Nephron progenitor cell (in vitro differentiated cells): ENCODE results near the gene CHFR.
"Not testable (repeated sequence)": the region's sequence is repeated elsewhere in the genome, so short reads cannot be mapped to it uniquely, and the experiment has no call there.

Source experiments
- DNase-seq: peaks from one replicate; pipeline ENCODE4 v3.0.0; 2021
- H3K27ac Mint-ChIP-seq: 2 replicates; pipeline ENCODE4 v1.8.0; 2021; ENCODE audit warnings: mild to moderate bottlenecking, moderate library complexity, mixed read lengths
- H3K27me3 Mint-ChIP-seq: 2 replicates; pipeline ENCODE4 v1.8.0; 2021; ENCODE audit warnings: mild to moderate bottlenecking, low read depth, mixed read lengths; ENCODE audit not compliant: poor library complexity
- H3K36me3 Mint-ChIP-seq: 2 replicates; pipeline ENCODE4 v1.8.0; 2021; ENCODE audit warnings: low read depth, mixed read lengths
- H3K4me1 Mint-ChIP-seq: 2 replicates; pipeline ENCODE4 v1.8.0; 2021; ENCODE audit warnings: mixed read lengths
- H3K4me3 Mint-ChIP-seq: 2 replicates; pipeline ENCODE4 v1.8.0; 2021; ENCODE audit warnings: mild to moderate bottlenecking, moderate library complexity, mixed read lengths
- H3K9me3 Mint-ChIP-seq: 2 replicates; pipeline ENCODE4 v1.8.0; 2021; ENCODE audit warnings: mild to moderate bottlenecking, moderate library complexity, mixed read lengths
- TF ChIP-seq, protein P1 (sequence below): fragments of 200-600 bp; sonication (generic); IDR thresholded peaks from 2 replicates; pipeline ENCODE4 v1.5.0; 2021; ENCODE audit warnings: antibody characterized with exemption

CHFR gene

GRCh38 chr12:132856581-132856980 is 30.8 kb downstream of the CHFR start:
- Mint-ChIP-seq H3K27ac (no peak overlapping the region), H3K27me3 (no peaks in the 10 kb centered on the region), H3K9me3 (no peaks in the 10 kb centered on the region), H3K36me3 (peaks cover 52% of the 10 kb centered on the region), H3K4me1 (no peaks in the 10 kb centered on the region), H3K4me3 (no peak overlapping the region)
- DNase-seq: no peak
- TF ChIP-seq, protein P1, sequence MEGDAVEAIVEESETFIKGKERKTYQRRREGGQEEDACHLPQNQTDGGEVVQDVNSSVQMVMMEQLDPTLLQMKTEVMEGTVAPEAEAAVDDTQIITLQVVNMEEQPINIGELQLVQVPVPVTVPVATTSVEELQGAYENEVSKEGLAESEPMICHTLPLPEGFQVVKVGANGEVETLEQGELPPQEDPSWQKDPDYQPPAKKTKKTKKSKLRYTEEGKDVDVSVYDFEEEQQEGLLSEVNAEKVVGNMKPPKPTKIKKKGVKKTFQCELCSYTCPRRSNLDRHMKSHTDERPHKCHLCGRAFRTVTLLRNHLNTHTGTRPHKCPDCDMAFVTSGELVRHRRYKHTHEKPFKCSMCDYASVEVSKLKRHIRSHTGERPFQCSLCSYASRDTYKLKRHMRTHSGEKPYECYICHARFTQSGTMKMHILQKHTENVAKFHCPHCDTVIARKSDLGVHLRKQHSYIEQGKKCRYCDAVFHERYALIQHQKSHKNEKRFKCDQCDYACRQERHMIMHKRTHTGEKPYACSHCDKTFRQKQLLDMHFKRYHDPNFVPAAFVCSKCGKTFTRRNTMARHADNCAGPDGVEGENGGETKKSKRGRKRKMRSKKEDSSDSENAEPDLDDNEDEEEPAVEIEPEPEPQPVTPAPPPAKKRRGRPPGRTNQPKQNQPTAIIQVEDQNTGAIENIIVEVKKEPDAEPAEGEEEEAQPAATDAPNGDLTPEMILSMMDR: no peak

GRCh38 chr12:132855211-132855610 is 32.2 kb downstream of the CHFR start:
- not testable (repeated sequence) for H3K27me3 Mint-ChIP-seq, H3K27ac Mint-ChIP-seq, H3K9me3 Mint-ChIP-seq, H3K4me1 Mint-ChIP-seq, H3K4me3 Mint-ChIP-seq, DNase-seq
- H3K36me3 Mint-ChIP-seq: peaks cover 47% of the 10 kb centered on the region

- no peak for DNase-seq
- Mint-ChIP-seq H3K36me3 (peaks cover 39% of the 10 kb centered on the region), H3K4me3 (no peak overlapping the region), H3K4me1 (no peaks in the 10 kb centered on the region), H3K27ac (peak overlapping the region; percentile 87), H3K27me3 (no peaks in the 10 kb centered on the region), H3K9me3 (no peaks in the 10 kb centered on the region)
- TF ChIP-seq, protein P1: no peak
Observed at GRCh38 chr12:132853285-132854092, 33.9 kb downstream of the CHFR start.

DNA sequence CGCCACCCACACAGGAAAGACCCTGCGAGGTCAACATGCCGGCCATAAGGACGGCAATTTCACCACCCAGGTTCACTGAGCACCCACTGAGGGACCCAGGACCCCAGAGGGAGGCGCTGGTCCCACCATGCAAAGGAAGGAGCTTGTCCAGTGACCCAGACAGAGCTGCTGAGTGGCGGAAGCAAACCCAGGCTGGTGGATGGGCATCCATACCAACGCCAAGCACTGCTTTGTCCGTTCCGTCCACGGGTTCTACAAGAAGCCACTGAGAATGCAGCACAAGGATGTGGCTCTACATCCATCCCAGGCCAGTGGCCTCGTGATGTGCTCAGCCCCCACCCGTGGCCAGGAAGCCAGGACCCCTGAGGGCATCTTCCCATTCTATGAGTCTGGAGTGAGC is 34.9 kb downstream of the CHFR start:
- no peak for DNase-seq
- Mint-ChIP-seq H3K36me3 (peaks cover 37% of the 10 kb centered on the region), H3K9me3 (no peaks in the 10 kb centered on the region), H3K27me3 (no peaks in the 10 kb centered on the region), H3K4me1 (no peaks in the 10 kb centered on the region), H3K4me3 (no peak overlapping the region), H3K27ac (peak overlapping the region; percentile 32)
- TF ChIP-seq, protein P1: no peak

DNA sequence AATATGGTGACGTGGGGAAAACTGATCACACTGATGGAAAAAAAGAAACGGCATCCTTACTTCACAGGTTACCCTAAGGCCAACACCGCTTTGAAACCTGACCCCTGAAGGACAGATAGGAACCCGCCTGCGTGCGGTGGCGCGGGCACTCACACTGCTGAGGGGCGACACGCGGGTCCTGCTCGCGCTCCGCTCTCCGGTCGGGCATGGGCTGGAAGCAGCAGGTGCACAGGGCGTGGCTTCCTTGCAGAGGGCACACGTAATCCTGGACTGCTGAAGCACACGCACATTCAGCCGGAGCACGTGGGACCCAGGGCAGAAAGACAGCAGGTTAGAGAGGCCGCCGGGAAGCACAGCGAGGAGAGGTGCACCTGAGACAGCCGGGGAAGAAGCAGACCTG is 35.9 kb downstream of the CHFR start:
- Mint-ChIP-seq H3K4me1 (no peaks in the 10 kb centered on the region), H3K27ac (no peak overlapping the region), H3K4me3 (no peak overlapping the region), H3K27me3 (no peaks in the 10 kb centered on the region), H3K36me3 (peaks cover 39% of the 10 kb centered on the region), H3K9me3 (no peaks in the 10 kb centered on the region)
- no peak for DNase-seq
- TF ChIP-seq, protein P1: no peak

DNA sequence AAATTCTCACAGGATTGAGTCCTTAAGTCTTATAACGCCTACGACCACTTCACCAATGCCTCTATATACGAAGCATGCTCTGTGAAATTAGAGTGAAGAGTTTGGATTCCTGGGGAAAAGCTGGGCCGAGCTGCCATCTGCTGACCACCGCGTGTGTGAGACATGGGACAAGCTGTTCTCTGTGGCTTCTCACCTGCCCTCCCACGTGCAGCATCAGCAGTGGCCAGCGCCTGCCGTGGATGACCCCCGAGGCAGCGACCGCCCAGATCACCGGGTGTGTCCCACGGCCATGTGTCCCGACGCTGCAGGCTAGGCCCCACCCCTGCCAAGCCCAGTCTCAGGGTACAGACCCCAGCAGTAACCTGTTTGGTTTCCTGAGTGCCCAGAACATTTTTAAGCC is 37.1 kb downstream of the CHFR start:
- no peak for DNase-seq
- Mint-ChIP-seq H3K36me3 (peaks cover 38% of the 10 kb centered on the region), H3K9me3 (no peaks in the 10 kb centered on the region), H3K27me3 (no peaks in the 10 kb centered on the region), H3K4me3 (no peak overlapping the region), H3K4me1 (no peaks in the 10 kb centered on the region), H3K27ac (no peak overlapping the region)
- TF ChIP-seq, protein P1: no peak
